ENCODE measurements around the gene TBL1XR1. TPM values are rescaled to one million over a fixed set of nuclear protein-coding genes. Genes with fewer than 3 reads are reported as not detected.

Gene TBL1XR1
- total RNA-seq (2014; rRNA removed; shearing (Covaris generic)) = 119 and 156 TPM in 2 replicates

GRCh38 chr3:177197041-177197726 is at the start of gene TBL1XR1:
TSS of gene TBL1XR1 (minus strand) at chr3:177197482. CDS start at chr3:177064977, 132,505 bp downstream.
- no peaks in the 10 kb centered on the region for H3K27me3 ChIP-seq (ENCODE audit: control insufficient read depth, insufficient read depth, low read length)
- peak within 1 kb of the TSS; percentile 84 for H3K4me3 ChIP-seq (ENCODE audit: insufficient read depth, low read depth, low read length)
- H3K36me3 ChIP-seq (replicated peaks; ENCODE audit: control insufficient read depth, insufficient read depth, low read length) = no peaks in the 10 kb centered on the region
- DNase-seq = peak; percentile 94

DNA sequence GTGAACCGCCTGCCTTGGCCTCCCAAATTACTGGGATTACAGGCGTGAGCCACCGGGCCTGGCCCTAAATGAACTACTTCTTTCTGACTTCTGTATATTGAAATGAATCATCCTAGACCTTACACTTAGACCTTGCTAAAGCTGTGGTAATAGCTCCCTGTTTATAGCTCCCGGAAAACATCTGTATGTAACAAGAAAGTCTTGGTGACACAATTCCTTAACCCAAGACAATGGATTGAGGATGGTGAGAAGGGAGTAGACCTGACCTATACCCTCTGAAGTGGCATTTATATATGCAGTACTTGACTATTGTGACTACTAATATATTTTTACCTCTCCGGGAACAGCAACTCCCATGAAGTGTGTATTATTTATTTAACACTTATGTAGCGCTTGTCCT is 48.0 kb upstream of the TBL1XR1 start:
- DNase-seq = no peak
- H3K4me3 ChIP-seq (ENCODE audit: insufficient read depth, low read depth, low read length) = no peak overlapping the region
- no peaks in the 10 kb centered on the region for H3K36me3 ChIP-seq (replicated peaks; ENCODE audit: control insufficient read depth, insufficient read depth, low read length)
- H3K27me3 ChIP-seq (ENCODE audit: control insufficient read depth, insufficient read depth, low read length) = no peaks in the 10 kb centered on the region

- Histone ChIP-seq H3K4me3 (ENCODE audit: insufficient read depth, low read depth, low read length) (no peak overlapping the region), H3K36me3 (replicated peaks; ENCODE audit: control insufficient read depth, insufficient read depth, low read length) (no peaks in the 10 kb centered on the region), H3K27me3 (ENCODE audit: control insufficient read depth, insufficient read depth, low read length) (no peaks in the 10 kb centered on the region)
- DNase-seq = no peak
These were observed 47.3 kb upstream of the TBL1XR1 start for GRCh38 chr3:177244606-177245005.

DNA sequence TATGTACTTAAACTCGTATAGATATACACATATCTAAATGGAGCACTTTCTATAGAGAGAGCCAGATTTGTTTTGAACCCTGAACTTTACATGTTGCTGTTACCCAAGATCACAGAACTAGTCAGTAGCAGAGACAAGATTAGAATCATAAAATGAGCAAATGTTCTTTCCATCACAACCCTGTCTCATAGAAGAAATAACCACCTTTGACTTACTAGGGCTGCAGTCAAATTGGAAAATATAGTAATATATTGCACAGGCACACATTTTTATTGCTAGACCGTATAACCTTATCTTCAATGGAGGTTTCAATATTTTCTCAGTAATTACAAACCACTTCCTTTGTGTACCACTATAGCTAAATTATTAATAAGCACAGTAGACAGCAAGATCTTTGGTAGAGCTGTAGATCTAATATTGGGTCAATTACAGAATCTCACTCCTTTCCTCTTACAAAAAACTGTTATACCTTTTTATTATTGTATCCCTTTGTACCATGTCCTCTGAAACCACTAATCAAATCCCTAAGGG is 41.5 kb upstream of the TBL1XR1 start:
- H3K4me3 ChIP-seq (ENCODE audit: insufficient read depth, low read depth, low read length) = no peak overlapping the region
- H3K27me3 ChIP-seq (ENCODE audit: control insufficient read depth, insufficient read depth, low read length) = no peaks in the 10 kb centered on the region
- no peaks in the 10 kb centered on the region for H3K36me3 ChIP-seq (replicated peaks; ENCODE audit: control insufficient read depth, insufficient read depth, low read length)
- DNase-seq = no peak

DNA sequence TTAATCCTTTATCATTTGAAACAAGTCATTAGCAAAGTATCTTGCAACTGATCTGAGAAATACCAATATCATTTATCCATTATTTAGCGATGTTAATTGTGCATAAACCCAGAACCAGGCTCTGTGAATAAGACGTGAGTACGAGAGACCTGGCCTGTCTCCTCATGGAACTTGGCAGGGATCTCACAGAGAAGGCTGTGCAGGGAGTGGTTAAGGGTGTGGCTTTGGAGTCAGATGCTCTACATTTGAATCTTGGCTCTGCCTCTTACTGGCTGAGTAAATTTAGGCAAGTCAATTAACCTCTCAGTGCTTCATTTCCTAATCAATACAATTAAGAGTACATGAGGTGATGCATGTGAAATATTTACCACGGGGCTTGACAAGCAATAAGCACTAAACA is 39.9 kb upstream of the TBL1XR1 start:
- H3K36me3 ChIP-seq (replicated peaks; ENCODE audit: control insufficient read depth, insufficient read depth, low read length) = no peaks in the 10 kb centered on the region
- no peak for DNase-seq
- no peaks in the 10 kb centered on the region for H3K27me3 ChIP-seq (ENCODE audit: control insufficient read depth, insufficient read depth, low read length)
- no peak overlapping the region for H3K4me3 ChIP-seq (ENCODE audit: insufficient read depth, low read depth, low read length)

GRCh38 chr3:177236704-177237103 is 39.4 kb upstream of the TBL1XR1 start:
- no peaks in the 10 kb centered on the region for H3K27me3 ChIP-seq (ENCODE audit: control insufficient read depth, insufficient read depth, low read length)
- no peak for DNase-seq
- H3K4me3 ChIP-seq (ENCODE audit: insufficient read depth, low read depth, low read length) = no peak overlapping the region
- H3K36me3 ChIP-seq (replicated peaks; ENCODE audit: control insufficient read depth, insufficient read depth, low read length) = no peaks in the 10 kb centered on the region

GRCh38 chr3:177234121-177234520 is 36.8 kb upstream of the TBL1XR1 start:
- Histone ChIP-seq H3K4me3 (ENCODE audit: insufficient read depth, low read depth, low read length) (no peak overlapping the region), H3K27me3 (ENCODE audit: control insufficient read depth, insufficient read depth, low read length) (no peaks in the 10 kb centered on the region), H3K36me3 (replicated peaks; ENCODE audit: control insufficient read depth, insufficient read depth, low read length) (no peaks in the 10 kb centered on the region)
- no peak for DNase-seq

DNA sequence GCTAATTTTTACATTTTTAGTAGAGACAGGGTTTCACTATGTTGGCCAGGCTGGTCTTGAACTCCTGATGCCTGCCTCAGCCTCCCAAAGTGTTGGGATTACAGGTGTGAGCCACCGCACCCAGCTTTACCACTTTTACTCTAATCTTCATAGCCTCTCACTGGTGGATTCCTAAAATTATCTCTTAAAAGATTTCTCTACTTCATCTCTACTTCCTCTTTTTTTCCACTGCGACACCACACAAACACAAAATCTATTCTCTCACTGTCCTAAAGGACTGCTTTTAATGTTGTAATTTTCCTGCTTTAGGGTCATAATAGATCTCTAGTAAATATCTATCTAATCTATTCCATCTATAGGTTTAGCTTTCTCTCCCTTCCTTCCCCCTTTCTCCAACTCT is 34.0 kb upstream of the TBL1XR1 start:
- DNase-seq = no peak

DNA sequence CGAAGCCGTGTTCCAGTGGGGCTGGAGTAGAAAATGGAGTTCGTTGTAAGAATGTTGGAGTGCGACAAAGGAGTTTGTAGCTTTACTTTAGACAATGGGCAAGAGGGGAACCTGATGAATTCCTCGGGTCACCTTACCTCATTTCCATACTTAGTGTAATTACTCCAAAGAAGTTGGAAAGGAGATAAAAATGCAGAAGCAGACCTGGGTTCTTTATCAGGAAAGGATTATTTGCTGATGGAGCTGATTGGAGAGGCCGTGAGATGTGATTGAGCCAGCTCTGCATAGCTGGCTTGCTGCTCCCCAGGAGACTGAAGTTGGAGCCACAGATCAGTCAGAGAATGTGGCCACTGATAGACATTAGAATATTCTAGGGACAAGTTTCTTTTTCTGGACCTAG is 33.4 kb upstream of the TBL1XR1 start:
- Histone ChIP-seq H3K36me3 (replicated peaks; ENCODE audit: control insufficient read depth, insufficient read depth, low read length) (no peaks in the 10 kb centered on the region), H3K4me3 (ENCODE audit: insufficient read depth, low read depth, low read length) (no peak overlapping the region)
- no peak for DNase-seq

More for the DNA sequence above, 34.0 kb upstream of the TBL1XR1 start:
- Histone ChIP-seq H3K27me3 (ENCODE audit: control insufficient read depth, insufficient read depth, low read length) (no peaks in the 10 kb centered on the region), H3K4me3 (ENCODE audit: insufficient read depth, low read depth, low read length) (no peak overlapping the region), H3K36me3 (replicated peaks; ENCODE audit: control insufficient read depth, insufficient read depth, low read length) (no peaks in the 10 kb centered on the region)

DNA sequence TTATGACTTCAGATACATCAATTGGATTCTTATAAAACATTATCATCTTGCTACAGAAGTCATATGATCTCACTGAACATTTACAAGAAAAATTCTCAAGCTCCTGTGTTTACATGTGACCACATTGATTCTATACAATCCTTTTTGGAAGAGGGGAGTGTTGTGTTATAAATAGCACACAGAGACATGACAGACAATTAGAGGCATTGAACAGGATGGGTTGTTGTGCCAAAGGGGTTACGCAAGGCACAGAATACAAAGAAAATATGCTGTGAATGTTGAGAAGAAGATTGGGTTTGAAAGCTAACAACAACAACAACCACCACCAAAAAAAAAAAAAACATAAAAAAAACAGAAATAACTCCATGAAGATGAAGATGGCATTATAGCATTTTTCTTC is 32.5 kb upstream of the TBL1XR1 start:
- DNase-seq = no peak
- no peaks in the 10 kb centered on the region for H3K27me3 ChIP-seq (ENCODE audit: control insufficient read depth, insufficient read depth, low read length)
- H3K36me3 ChIP-seq (replicated peaks; ENCODE audit: control insufficient read depth, insufficient read depth, low read length) = no peaks in the 10 kb centered on the region
- H3K4me3 ChIP-seq (ENCODE audit: insufficient read depth, low read depth, low read length) = no peak overlapping the region

More for the DNA sequence above, 33.4 kb upstream of the TBL1XR1 start:
- no peaks in the 10 kb centered on the region for H3K27me3 ChIP-seq (ENCODE audit: control insufficient read depth, insufficient read depth, low read length)

GRCh38 chr3:177228601-177229190 is 31.4 kb upstream of the TBL1XR1 start:
- DNase-seq = no peak
- Histone ChIP-seq H3K4me3 (ENCODE audit: insufficient read depth, low read depth, low read length) (no peak overlapping the region), H3K36me3 (replicated peaks; ENCODE audit: control insufficient read depth, insufficient read depth, low read length) (no peaks in the 10 kb centered on the region), H3K27me3 (ENCODE audit: control insufficient read depth, insufficient read depth, low read length) (no peaks in the 10 kb centered on the region)

DNA sequence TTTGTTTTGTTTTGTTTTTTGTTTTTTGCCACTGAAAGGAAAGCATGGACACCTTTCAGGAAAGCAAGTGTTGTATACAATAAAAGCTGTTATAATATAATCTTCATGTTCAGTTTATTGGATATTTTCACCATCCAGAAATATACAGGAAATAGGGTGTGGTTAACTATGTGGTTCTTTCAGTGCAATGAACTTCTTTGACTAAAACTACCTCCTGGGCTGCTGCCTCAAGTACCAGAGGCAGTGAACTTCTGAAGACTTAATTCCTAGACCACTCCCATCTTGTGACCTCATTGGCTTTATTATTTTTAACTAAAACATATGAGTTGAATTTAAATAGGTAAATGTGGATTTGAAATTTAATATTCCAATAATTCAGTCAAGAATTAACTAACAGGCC is 27.1 kb upstream of the TBL1XR1 start:
- H3K27me3 ChIP-seq (ENCODE audit: control insufficient read depth, insufficient read depth, low read length) = no peaks in the 10 kb centered on the region
- no peak for DNase-seq
- H3K36me3 ChIP-seq (replicated peaks; ENCODE audit: control insufficient read depth, insufficient read depth, low read length) = no peaks in the 10 kb centered on the region
- H3K4me3 ChIP-seq (ENCODE audit: insufficient read depth, low read depth, low read length) = no peak overlapping the region

- Histone ChIP-seq H3K4me3 (ENCODE audit: insufficient read depth, low read depth, low read length) (no peak overlapping the region), H3K27me3 (ENCODE audit: control insufficient read depth, insufficient read depth, low read length) (no peaks in the 10 kb centered on the region), H3K36me3 (replicated peaks; ENCODE audit: control insufficient read depth, insufficient read depth, low read length) (no peaks in the 10 kb centered on the region)
- DNase-seq = no peak
These were observed 24.5 kb upstream of the TBL1XR1 start for GRCh38 chr3:177221744-177222143.

GRCh38 chr3:177220136-177220974 is 23.1 kb upstream of the TBL1XR1 start:
- H3K27me3 ChIP-seq (ENCODE audit: control insufficient read depth, insufficient read depth, low read length) = no peaks in the 10 kb centered on the region
- no peaks in the 10 kb centered on the region for H3K36me3 ChIP-seq (replicated peaks; ENCODE audit: control insufficient read depth, insufficient read depth, low read length)
- no peak for DNase-seq
- H3K4me3 ChIP-seq (ENCODE audit: insufficient read depth, low read depth, low read length) = no peak overlapping the region

All from H7 (cell line).